ENCODE results near the gene RAB3GAP1. TPM values are rescaled to one million over a fixed set of nuclear protein-coding genes. Genes with fewer than 3 reads are reported as not detected.

Gene RAB3GAP1
- total RNA-seq, 1 experiment from 2014 or later, result 38.9 TPM

- no TSS peak for BruUV-seq (replicated peaks)
- ChIA-PET CTCF (no interaction called here), POLR2A (ENCODE audit: low non-redundant PET) (no interaction called here)
- TF ChIP-seq EZH2 (IDR thresholded peaks at IDR 0.05; ENCODE audit: borderline replicate concordance, low read depth, low read length, poor library complexity, severe bottlenecking), result no peak
- no peak for TF ChIP-seq CTCF (conservative IDR thresholded peaks at IDR 0.05; ENCODE audit: low read depth, low read length)
- Histone ChIP-seq H3K27ac (ENCODE audit: low read depth, low read length, poor library complexity, severe bottlenecking) (no peak overlapping the region), H3K9me3 (ENCODE audit: low read depth, low read length, poor library complexity, severe bottlenecking) (no peaks in the 10 kb centered on the region), H3K27me3 (replicated peaks; ENCODE audit: insufficient read depth, low read depth, low read length, poor library complexity) (no peaks in the 10 kb centered on the region), H3K4me3 (ENCODE audit: low read depth, low read length, poor library complexity, severe bottlenecking) (no peak overlapping the region), H3K4me1 (ENCODE audit: insufficient read depth, low read length, poor library complexity, severe bottlenecking) (no peaks in the 10 kb centered on the region), H3K36me3 (ENCODE audit: insufficient read depth, low read length, poor library complexity, severe bottlenecking) (peaks cover 22% of the 10 kb centered on the region)
- intact Hi-C loops (cut with micrococcal nuclease; ENCODE audit: unreplicated experiment), result no loop called here
- no peak for DNase-seq (ENCODE audit: low spot score)
Observed at GRCh38 chr2:135169900-135170753, 118.0 kb downstream of the RAB3GAP1 start.

DNA sequence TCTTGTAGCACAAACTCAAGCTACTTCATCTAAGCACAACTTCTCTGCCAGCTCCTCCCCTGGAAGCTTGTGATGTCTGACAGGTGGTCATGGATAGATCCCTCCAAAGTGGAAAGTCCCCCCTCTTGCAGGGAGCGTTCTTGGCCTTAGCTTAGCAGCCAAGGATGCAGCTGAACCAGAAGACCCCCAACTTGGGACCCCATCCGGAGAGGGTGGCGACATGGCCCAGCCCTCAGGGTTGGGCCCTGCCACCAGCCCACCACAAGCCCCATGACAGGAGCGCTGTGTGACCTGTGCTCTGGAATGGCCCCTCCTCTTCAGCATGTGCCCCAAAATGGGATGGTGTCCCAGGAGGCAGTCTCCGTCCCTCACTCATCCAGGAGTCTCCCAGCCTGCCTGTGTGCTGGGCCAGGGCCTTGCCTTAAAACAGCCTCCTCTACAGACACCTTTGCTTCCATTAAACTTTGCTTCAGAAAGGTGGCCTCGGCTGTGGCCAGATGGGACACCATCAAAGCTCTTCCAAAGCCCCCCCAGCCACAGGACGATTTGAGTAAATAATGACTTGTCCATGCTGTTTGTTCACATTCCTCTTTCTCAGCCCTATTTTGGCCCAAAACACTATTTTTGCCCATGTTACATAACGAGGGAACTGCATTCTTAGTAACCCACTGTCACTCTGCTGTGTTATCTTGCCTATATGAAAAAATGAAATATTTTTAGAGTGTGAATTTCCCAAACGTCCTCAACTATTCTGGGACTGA is 122.1 kb downstream of the RAB3GAP1 start:
- no peak overlapping the region for H3K27ac ChIP-seq (ENCODE audit: low read depth, low read length, poor library complexity, severe bottlenecking)
- intact Hi-C loops (cut with micrococcal nuclease; ENCODE audit: unreplicated experiment), result no loop called here
- no peaks in the 10 kb centered on the region for H3K4me1 ChIP-seq (ENCODE audit: insufficient read depth, low read length, poor library complexity, severe bottlenecking)
- CTCF ChIA-PET, result no interaction called here
- no peaks in the 10 kb centered on the region for H3K9me3 ChIP-seq (ENCODE audit: low read depth, low read length, poor library complexity, severe bottlenecking)
- DNase-seq (ENCODE audit: low spot score), result no peak
- H3K36me3 ChIP-seq (ENCODE audit: insufficient read depth, low read length, poor library complexity, severe bottlenecking), result peaks cover 10% of the 10 kb centered on the region
- H3K27me3 ChIP-seq (replicated peaks; ENCODE audit: insufficient read depth, low read depth, low read length, poor library complexity), result no peaks in the 10 kb centered on the region
- POLR2A ChIA-PET (ENCODE audit: low non-redundant PET), result no interaction called here
- TF ChIP-seq EZH2 (IDR thresholded peaks at IDR 0.05; ENCODE audit: borderline replicate concordance, low read depth, low read length, poor library complexity, severe bottlenecking) (no peak), CTCF (conservative IDR thresholded peaks at IDR 0.05; ENCODE audit: low read depth, low read length) (no peak)
- BruUV-seq (replicated peaks), result no TSS peak
- no peak overlapping the region for H3K4me3 ChIP-seq (ENCODE audit: low read depth, low read length, poor library complexity, severe bottlenecking)

GRCh38 chr2:135174810-135175093 is 122.7 kb downstream of the RAB3GAP1 start:
- H3K27ac ChIP-seq (ENCODE audit: low read depth, low read length, poor library complexity, severe bottlenecking), result no peak overlapping the region
- H3K4me3 ChIP-seq (ENCODE audit: low read depth, low read length, poor library complexity, severe bottlenecking), result no peak overlapping the region
- no peaks in the 10 kb centered on the region for H3K9me3 ChIP-seq (ENCODE audit: low read depth, low read length, poor library complexity, severe bottlenecking)
- H3K4me1 ChIP-seq (ENCODE audit: insufficient read depth, low read length, poor library complexity, severe bottlenecking), result no peaks in the 10 kb centered on the region
- H3K36me3 ChIP-seq (ENCODE audit: insufficient read depth, low read length, poor library complexity, severe bottlenecking), result peaks cover 6% of the 10 kb centered on the region
- no peak for DNase-seq (ENCODE audit: low spot score)
- ChIA-PET CTCF (no interaction called here), POLR2A (ENCODE audit: low non-redundant PET) (no interaction called here)
- H3K27me3 ChIP-seq (replicated peaks; ENCODE audit: insufficient read depth, low read depth, low read length, poor library complexity), result no peaks in the 10 kb centered on the region
- TF ChIP-seq CTCF (conservative IDR thresholded peaks at IDR 0.05; ENCODE audit: low read depth, low read length) (no peak), EZH2 (IDR thresholded peaks at IDR 0.05; ENCODE audit: borderline replicate concordance, low read depth, low read length, poor library complexity, severe bottlenecking) (no peak)
- intact Hi-C loops (cut with micrococcal nuclease; ENCODE audit: unreplicated experiment), result no loop called here
- BruUV-seq (replicated peaks), result no TSS peak
